Measurements from ENCODE around the gene METTL13. TPM values are rescaled to one million over a fixed set of nuclear protein-coding genes. Genes with fewer than 3 reads are reported as not detected.

The METTL13 gene
- total RNA-seq, 3 donors from 2014 or later (not counting 1 experiment from before 2014, with no cell fraction given) = 12.1 to 23.3 (median 18.2) TPM

GRCh38 chr1:171786534-171786933 is 5.1 kb downstream of the METTL13 start:
- TF ChIP-seq CTCF (IDR thresholded peaks at IDR 0.05) = no peak
- Mint-ChIP-seq H3K27me3 (ENCODE audit: low read depth in 2 of 2) (no peaks in the 10 kb centered on the region), H3K9me3 (no peaks in the 10 kb centered on the region), H3K4me3 (no peak overlapping the region), H3K4me1 (peaks cover 39 to 53% of the 10 kb centered on the region in 2 donors), H3K27ac (no peak overlapping the region), H3K36me3 (peaks cover 24% of the 10 kb centered on the region)
- 96% methylated on average over 2 of the region's 2 CpGs for WGBS (ENCODE audit: insufficient coverage)
- Histone ChIP-seq H3K9me3 (ENCODE audit: control insufficient read depth, insufficient read depth, low read length) (no peaks in the 10 kb centered on the region), H3K27ac (ENCODE audit: low read length) (no peak overlapping the region), H3K36me3 (ENCODE audit: control insufficient read depth, insufficient read depth, low read length) (peaks cover 71% of the 10 kb centered on the region), H3K4me3 (ENCODE audit: low read length) (no peak overlapping the region), H3K27me3 (ENCODE audit: control insufficient read depth, insufficient read depth, low read length) (no peaks in the 10 kb centered on the region), H3K4me1 (ENCODE audit: control insufficient read depth, insufficient read depth, low read length) (peaks cover 21% of the 10 kb centered on the region)
- intact Hi-C loops (cut with micrococcal nuclease) = no loop called here
- ATAC-seq = no peak
- no peak for DNase-seq

- no peak overlapping the region for H3K27ac Mint-ChIP-seq
- intact Hi-C loops (cut with micrococcal nuclease) = no loop called here
These were observed 6.4 kb downstream of the METTL13 start for GRCh38 chr1:171787686-171788480.

GRCh38 chr1:171788696-171789095 is 7.2 kb downstream of the METTL13 start:
- no peaks in the 10 kb centered on the region for H3K9me3 Mint-ChIP-seq
- H3K36me3 Mint-ChIP-seq = peaks cover 26% of the 10 kb centered on the region

More at GRCh38 chr1:171787686-171788480, 6.4 kb downstream of the METTL13 start:
- no peaks in the 10 kb centered on the region for H3K27me3 ChIP-seq (ENCODE audit: control insufficient read depth, insufficient read depth, low read length)
- ATAC-seq (no peak), DNase-seq (no peak)
- H3K4me3 ChIP-seq (ENCODE audit: low read length) = no peak overlapping the region
- peaks cover 8% of the 10 kb centered on the region for H3K4me1 ChIP-seq (ENCODE audit: control insufficient read depth, insufficient read depth, low read length)
- H3K27ac ChIP-seq (ENCODE audit: low read length) = no peak overlapping the region
- no peaks in the 10 kb centered on the region for H3K9me3 Mint-ChIP-seq
- TF ChIP-seq CTCF (IDR thresholded peaks at IDR 0.05) = no peak
- WGBS (ENCODE audit: insufficient coverage) = over 99% methylated on average over 12 of the region's 15 CpGs
- H3K4me3 Mint-ChIP-seq = no peak overlapping the region
- H3K4me1 Mint-ChIP-seq = peaks cover 25 to 41% of the 10 kb centered on the region in 2 donors
- H3K9me3 ChIP-seq (ENCODE audit: control insufficient read depth, insufficient read depth, low read length) = no peaks in the 10 kb centered on the region
- H3K27me3 Mint-ChIP-seq (ENCODE audit: low read depth in 2 of 2) = no peaks in the 10 kb centered on the region
- peaks cover 24% of the 10 kb centered on the region for H3K36me3 Mint-ChIP-seq
- peaks cover 84% of the 10 kb centered on the region for H3K36me3 ChIP-seq (ENCODE audit: control insufficient read depth, insufficient read depth, low read length)

More at GRCh38 chr1:171788696-171789095, 7.2 kb downstream of the METTL13 start:
- H3K27ac ChIP-seq (ENCODE audit: low read length) = no peak overlapping the region
- Mint-ChIP-seq H3K4me3 (no peak overlapping the region), H3K27me3 (ENCODE audit: low read depth in 2 of 2) (no peaks in the 10 kb centered on the region), H3K27ac (no peak overlapping the region), H3K4me1 (peaks cover 19 to 34% of the 10 kb centered on the region in 2 donors)
- H3K9me3 ChIP-seq (ENCODE audit: control insufficient read depth, insufficient read depth, low read length) = no peaks in the 10 kb centered on the region
- H3K36me3 ChIP-seq (ENCODE audit: control insufficient read depth, insufficient read depth, low read length) = peaks cover 91% of the 10 kb centered on the region
- ATAC-seq = no peak
- no peak overlapping the region for H3K4me3 ChIP-seq (ENCODE audit: low read length)
- WGBS (ENCODE audit: insufficient coverage) = 97% methylated on average over 5 of the region's 5 CpGs
- intact Hi-C loops (cut with micrococcal nuclease) = no loop called here
- H3K4me1 ChIP-seq (ENCODE audit: control insufficient read depth, insufficient read depth, low read length) = peaks cover 7% of the 10 kb centered on the region
- no peak for DNase-seq
- H3K27me3 ChIP-seq (ENCODE audit: control insufficient read depth, insufficient read depth, low read length) = no peaks in the 10 kb centered on the region
- TF ChIP-seq CTCF (IDR thresholded peaks at IDR 0.05) = no peak

Data from natural killer cell (primary cell).